Ammon's horn (tissue), 1 donor: Measurements from ENCODE around the gene NLRP11.

Experiments used
- DNase-seq: peaks from one replicate; pipeline ENCODE4 v3.0.0-alpha.2; 2016; ENCODE audit warnings: low spot score

NLRP11 gene

GRCh38 chr19:55831846-55832245, at the start of gene NLRP11:
NLRP11 (minus strand) TSS chr19:55831999; CDS start chr19:55818174, 13,825 bp downstream.
- no peak for DNase-seq

- DNase-seq: no peak
Observed at GRCh38 chr19:55877211-55877610, 45.4 kb upstream of the NLRP11 start.

- DNase-seq: no peak
Observed at GRCh38 chr19:55870736-55871135, 38.9 kb upstream of the NLRP11 start.

- no peak for DNase-seq
Observed at GRCh38 chr19:55867101-55867500, 35.3 kb upstream of the NLRP11 start.

- no peak for DNase-seq
Observed at GRCh38 chr19:55866521-55866920, 34.7 kb upstream of the NLRP11 start.

GRCh38 chr19:55858969-55859368, 27.2 kb upstream of the NLRP11 start:
- no peak for DNase-seq

GRCh38 chr19:55858401-55858800, 26.6 kb upstream of the NLRP11 start:
- no peak for DNase-seq

- no peak for DNase-seq
Observed at GRCh38 chr19:55857974-55858373, 26.2 kb upstream of the NLRP11 start.

GRCh38 chr19:55857149-55857548, 25.4 kb upstream of the NLRP11 start:
- DNase-seq: peak; percentile 33

GRCh38 chr19:55855160-55855559, 23.4 kb upstream of the NLRP11 start:
- DNase-seq: peak; percentile 36

- no peak for DNase-seq
Observed at GRCh38 chr19:55838906-55839305, 7.1 kb upstream of the NLRP11 start.

GRCh38 chr19:55838251-55838650, 6.5 kb upstream of the NLRP11 start:
- no peak for DNase-seq

GRCh38 chr19:55836340-55836739, 4.5 kb upstream of the NLRP11 start, which contains the start of gene NLRP4:
NLRP4 (plus strand) TSS chr19:55836540; CDS start chr19:55852081, 15,541 bp downstream.
- no peak for DNase-seq

GRCh38 chr19:55832676-55833075, 877 bp upstream of the NLRP11 start:
- no peak for DNase-seq

- DNase-seq: no peak
Observed at GRCh38 chr19:55830656-55831055, 1.1 kb downstream of the NLRP11 start.

GRCh38 chr19:55820037-55820436, 11.8 kb downstream of the NLRP11 start:
- peak; percentile 6 for DNase-seq

GRCh38 chr19:55813906-55814305, 17.9 kb downstream of the NLRP11 start:
- no peak for DNase-seq

- DNase-seq: no peak
Observed at GRCh38 chr19:55812449-55812848, 19.4 kb downstream of the NLRP11 start.

- DNase-seq: no peak
Observed at GRCh38 chr19:55811340-55811739, 20.5 kb downstream of the NLRP11 start.

GRCh38 chr19:55809381-55810058, 22.3 kb downstream of the NLRP11 start:
- peak; percentile 44 for DNase-seq

- DNase-seq: no peak
Observed at GRCh38 chr19:55802281-55802680, 29.5 kb downstream of the NLRP11 start.

GRCh38 chr19:55801416-55801815, 30.4 kb downstream of the NLRP11 start:
- DNase-seq: no peak

- no peak for DNase-seq
Observed at GRCh38 chr19:55795021-55795420, 36.8 kb downstream of the NLRP11 start.

GRCh38 chr19:55781112-55781511, 50.7 kb downstream of the NLRP11 start:
- DNase-seq: no peak
